Neural progenitor cell (in vitro differentiated cells): ENCODE data around the gene INPP5K. TPM values are rescaled to one million over a fixed set of nuclear protein-coding genes. Genes with fewer than 3 reads are reported as not detected.
"Not testable (repeated sequence)": the region's sequence is repeated elsewhere in the genome, so short reads cannot be mapped to it uniquely, and the experiment has no call there.

Source experiments
- DNase-seq: peaks from one replicate; pipeline ENCODE4 v3.0.0-alpha.2; 2016; ENCODE audit warnings: low spot score
- H2AFZ ChIP-seq: fragments of 200-600 bp; sonication (generic); replicated peaks from 2 replicates; pipeline ENCODE4 v1.6.1; 2016; ENCODE audit warnings: antibody characterized with exemption
- H3F3A ChIP-seq: fragments of 200-600 bp; sonication (generic); 2 replicates; pipeline ENCODE4 v1.6.1; 2016; ENCODE audit warnings: antibody characterized with exemption, low read depth
- H3K27ac ChIP-seq: fragments of 200-600 bp; sonication (generic); 2 replicates; pipeline ENCODE4 v1.5.1; 2016; ENCODE audit warnings: mild to moderate bottlenecking
- H3K27me3 ChIP-seq: fragments of 200-600 bp; sonication (generic); 2 replicates; pipeline ENCODE4 v1.6.1; 2016; ENCODE audit warnings: mild to moderate bottlenecking, moderate library complexity
- H3K36me3 ChIP-seq: fragments of 200-600 bp; sonication (generic); 2 replicates; pipeline ENCODE4 v1.5.1; 2016
- H3K4me1 ChIP-seq: fragments of 200-600 bp; sonication (generic); 2 replicates; pipeline ENCODE4 v1.6.1; 2016; ENCODE audit warnings: mixed run types
- H3K4me2 ChIP-seq: fragments of 200-600 bp; sonication (generic); 2 replicates; pipeline ENCODE4 v1.6.1; 2016
- H3K4me3 ChIP-seq: fragments of 200-600 bp; sonication (generic); 2 replicates; pipeline ENCODE4 v1.5.1; 2016
- H3K79me2 ChIP-seq: fragments of 200-600 bp; sonication (generic); 2 replicates; pipeline ENCODE4 v1.6.1; 2016; ENCODE audit warnings: low read depth
- H3K9ac ChIP-seq: fragments of 200-600 bp; sonication (generic); 2 replicates; pipeline ENCODE4 v1.6.1; 2016
- H3K9me3 ChIP-seq: fragments of 200-600 bp; sonication (generic); 2 replicates; pipeline ENCODE4 v1.5.1; 2016; ENCODE audit warnings: low read depth
- H4K20me1 ChIP-seq: fragments of 200-600 bp; sonication (generic); 2 replicates; pipeline ENCODE4 v1.6.1; 2016; ENCODE audit warnings: low read depth
- H3K27ac Mint-ChIP-seq: 3 replicates; pipeline ENCODE4 v1.8.0; 2021; ENCODE audit warnings: mixed read lengths
- H3K27me3 Mint-ChIP-seq: 2 replicates; pipeline ENCODE4 v1.8.0; 2022; ENCODE audit warnings: low read depth, mild to moderate bottlenecking, inconsistent platforms, moderate library complexity, mixed read lengths; ENCODE audit not compliant: insufficient read depth
- H3K36me3 Mint-ChIP-seq: 3 replicates; pipeline ENCODE4 v1.8.0; 2021; ENCODE audit warnings: mixed read lengths
- H3K4me1 Mint-ChIP-seq: 3 replicates; pipeline ENCODE4 v1.8.0; 2021; ENCODE audit warnings: mixed read lengths
- H3K4me3 Mint-ChIP-seq: 3 replicates; pipeline ENCODE4 v1.8.0; 2021; ENCODE audit warnings: mild to moderate bottlenecking, moderate library complexity, mixed read lengths
- H3K9me3 Mint-ChIP-seq: 3 replicates; pipeline ENCODE4 v1.8.0; 2020; ENCODE audit warnings: mixed read lengths
- EZH2 ChIP-seq: fragments of 200-600 bp; sonication (generic); IDR thresholded peaks from 2 replicates; pipeline ENCODE4 v1.6.1; 2017; ENCODE audit warnings: antibody characterized with exemption, mild to moderate bottlenecking, moderate library complexity
- EZH2phosphoT487 ChIP-seq: fragments of 200-600 bp; sonication (generic); IDR thresholded peaks from 2 replicates; pipeline ENCODE4 v1.6.1; 2017; ENCODE audit warnings: antibody characterized with exemption
- total RNA-seq: library from RNA; depleted of rRNA; stranded (reverse); fragments of >200 nt; gene quantifications from 2 replicates; pipeline ENCODE4 v1.2.3, GENCODE V29; 2015; ENCODE audit warnings: low replicate concordance
- TF ChIP-seq, protein P1 (sequence below): fragments of 200-600 bp; sonication (generic); IDR thresholded peaks from 2 replicates; pipeline ENCODE4 v1.5.1; 2017; ENCODE audit warnings: antibody characterized with exemption, mild to moderate bottlenecking

INPP5K gene
- total RNA-seq, 1 donor from 2014 or later: 11.7 TPM

DNA sequence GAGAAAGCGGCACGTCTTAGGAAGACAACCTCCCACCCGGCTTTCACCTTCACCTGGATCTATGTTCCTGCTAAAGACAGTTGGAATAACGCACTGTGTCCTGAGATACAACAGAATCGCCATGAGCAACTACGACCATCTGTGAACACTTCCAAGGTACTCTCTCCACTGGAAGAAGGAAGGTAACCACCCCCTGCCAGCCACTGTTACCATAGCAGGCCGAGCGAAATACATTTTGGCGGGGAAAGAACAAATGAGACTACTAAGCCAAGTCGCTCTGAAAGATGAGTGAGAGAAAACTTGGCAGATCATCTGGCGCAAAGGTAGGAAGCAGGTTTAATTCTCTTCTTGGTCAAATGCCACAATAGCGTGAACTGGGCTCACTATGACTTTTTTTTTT, 70.2 kb downstream of the INPP5K start:
- Histone ChIP-seq H3K4me1 (no peaks in the 10 kb centered on the region), H3K79me2 (peaks cover 99% of the 10 kb centered on the region), H3K4me2 (no peak overlapping the region), H3F3A (no peaks in the 10 kb centered on the region), H4K20me1 (peaks cover 36% of the 10 kb centered on the region), H3K27me3 (no peaks in the 10 kb centered on the region), H2AFZ (no peak overlapping the region), H3K9ac (no peak overlapping the region), H3K27ac (no peak overlapping the region), H3K36me3 (no peaks in the 10 kb centered on the region), H3K9me3 (no peaks in the 10 kb centered on the region), H3K4me3 (no peak overlapping the region)
- Mint-ChIP-seq H3K27ac (peak overlapping the region; percentile 28), H3K9me3 (peaks cover 2% of the 10 kb centered on the region), H3K4me3 (no peak overlapping the region), H3K36me3 (peaks cover 25% of the 10 kb centered on the region), H3K4me1 (peaks cover 10% of the 10 kb centered on the region), H3K27me3 (peaks cover 2% of the 10 kb centered on the region)
- TF ChIP-seq EZH2 (no peak), EZH2phosphoT487 (no peak)
- TF ChIP-seq, protein P1, sequence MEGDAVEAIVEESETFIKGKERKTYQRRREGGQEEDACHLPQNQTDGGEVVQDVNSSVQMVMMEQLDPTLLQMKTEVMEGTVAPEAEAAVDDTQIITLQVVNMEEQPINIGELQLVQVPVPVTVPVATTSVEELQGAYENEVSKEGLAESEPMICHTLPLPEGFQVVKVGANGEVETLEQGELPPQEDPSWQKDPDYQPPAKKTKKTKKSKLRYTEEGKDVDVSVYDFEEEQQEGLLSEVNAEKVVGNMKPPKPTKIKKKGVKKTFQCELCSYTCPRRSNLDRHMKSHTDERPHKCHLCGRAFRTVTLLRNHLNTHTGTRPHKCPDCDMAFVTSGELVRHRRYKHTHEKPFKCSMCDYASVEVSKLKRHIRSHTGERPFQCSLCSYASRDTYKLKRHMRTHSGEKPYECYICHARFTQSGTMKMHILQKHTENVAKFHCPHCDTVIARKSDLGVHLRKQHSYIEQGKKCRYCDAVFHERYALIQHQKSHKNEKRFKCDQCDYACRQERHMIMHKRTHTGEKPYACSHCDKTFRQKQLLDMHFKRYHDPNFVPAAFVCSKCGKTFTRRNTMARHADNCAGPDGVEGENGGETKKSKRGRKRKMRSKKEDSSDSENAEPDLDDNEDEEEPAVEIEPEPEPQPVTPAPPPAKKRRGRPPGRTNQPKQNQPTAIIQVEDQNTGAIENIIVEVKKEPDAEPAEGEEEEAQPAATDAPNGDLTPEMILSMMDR: no peak
- DNase-seq: no peak

DNA sequence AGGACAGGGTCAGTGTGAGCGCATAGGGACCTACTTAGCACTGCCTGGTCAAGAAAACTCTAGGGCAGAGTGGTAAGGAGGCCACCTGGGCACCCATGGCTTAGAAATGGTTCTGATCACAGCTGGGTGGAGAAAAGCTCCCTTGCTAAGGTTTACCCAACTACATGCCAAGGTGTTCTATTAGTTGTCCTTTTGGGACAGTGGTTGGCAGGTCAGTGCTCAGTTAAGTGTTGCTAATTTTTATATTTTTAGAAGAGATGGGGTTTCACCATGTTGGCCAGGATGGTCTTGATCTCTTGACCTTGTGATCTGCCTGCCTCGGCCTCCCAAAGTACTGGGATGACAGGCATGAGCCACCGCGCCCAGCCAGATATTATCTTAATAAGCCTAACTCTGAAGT, 70.7 kb downstream of the INPP5K start:
- H3K27me3 Mint-ChIP-seq, H3K4me1 ChIP-seq, H3K9me3 ChIP-seq, H3K4me3 Mint-ChIP-seq, H3K9ac ChIP-seq, H2AFZ ChIP-seq, H3K4me2 ChIP-seq, H3K4me3 ChIP-seq, H3K9me3 Mint-ChIP-seq, H3K4me1 Mint-ChIP-seq, H3F3A ChIP-seq, DNase-seq, H3K27ac ChIP-seq, H3K36me3 ChIP-seq, H3K27me3 ChIP-seq: not testable (repeated sequence)
- Histone ChIP-seq H3K79me2 (peaks cover 99% of the 10 kb centered on the region), H4K20me1 (peaks cover 36% of the 10 kb centered on the region)
- peaks cover 25% of the 10 kb centered on the region for H3K36me3 Mint-ChIP-seq
- peak overlapping the region; percentile 28 for H3K27ac Mint-ChIP-seq

Other genes with a start within 250 kb of the INPP5K start
- not detected in 2 replicates for gene BHLHA9, start 246.2 kb downstream of the INPP5K start, total RNA-seq
- 0.06 TPM in 1 of 2 replicates, not detected in the other for gene TRARG1, start 236.9 kb downstream of the INPP5K start, total RNA-seq
- gene YWHAE, start 116.4 kb downstream of the INPP5K start, total RNA-seq: 1,602 and 2,181 TPM in 2 replicates
- 52.2 and 59.6 TPM in 2 replicates for gene CRK, start 60.4 kb downstream of the INPP5K start, total RNA-seq
- 28.7 and 40.6 TPM in 2 replicates for gene MYO1C, start 23.9 kb downstream of the INPP5K start, total RNA-seq
- gene PITPNA, start 46.2 kb upstream of the INPP5K start, total RNA-seq: 25.3 and 29.6 TPM in 2 replicates
- gene SLC43A2, start 112.2 kb upstream of the INPP5K start, total RNA-seq: 6.8 and 18.4 TPM in 2 replicates
- gene SCARF1, start 129.1 kb upstream of the INPP5K start, total RNA-seq: 1.1 TPM in 1 of 2 replicates, not detected in the other
- gene RILP, start 133.3 kb upstream of the INPP5K start, total RNA-seq: 0.13 and 2.8 TPM in 2 replicates
- 119 and 173 TPM in 2 replicates for gene PRPF8, start 168.3 kb upstream of the INPP5K start, total RNA-seq
- 0.15 and 0.28 TPM in 2 replicates for gene TLCD2, start 193.8 kb upstream of the INPP5K start, total RNA-seq
- 1.9 and 10.4 TPM in 2 replicates for gene WDR81, start 208.1 kb upstream of the INPP5K start, total RNA-seq
- gene SERPINF2, start 226.3 kb upstream of the INPP5K start, total RNA-seq: 0.59 TPM in 1 of 2 replicates, not detected in the other
- gene SERPINF1, start 245.4 kb upstream of the INPP5K start, total RNA-seq: 57.9 and 93.5 TPM in 2 replicates